Fibroblast of lung (primary cell): Measurements from ENCODE around the gene ARHGAP10. TPM values are rescaled to one million over a fixed set of nuclear protein-coding genes. Genes with fewer than 3 reads are reported as not detected.
"Not testable (repeated sequence)": the region's sequence is repeated elsewhere in the genome, so short reads cannot be mapped to it uniquely, and the experiment has no call there.

Experiments used
- DNase-seq, 2 donors: peaks; one replicate each; pipeline versions ENCODE4 v3.0.0 to v3.0.0-alpha.2; 2010; ENCODE audit warnings: low read depth in 2 of 2
- H2AFZ ChIP-seq: 2 replicates; pipeline ENCODE4 v1.5.1; 2012; ENCODE audit warnings: low read length, control low read depth, inconsistent platforms
- H3K27ac ChIP-seq: 2 replicates; pipeline ENCODE4 v1.5.1; 2011; ENCODE audit warnings: low read length, control low read depth; ENCODE audit not compliant: insufficient read depth
- H3K27me3 ChIP-seq: 2 replicates; pipeline ENCODE4 v1.5.1; 2011; ENCODE audit warnings: mild to moderate bottlenecking, low read length; ENCODE audit not compliant: control insufficient read depth, insufficient read depth
- H3K36me3 ChIP-seq: 2 replicates; pipeline ENCODE4 v1.5.1; 2011; ENCODE audit warnings: low read length; ENCODE audit not compliant: control insufficient read depth, insufficient read depth
- H3K4me1 ChIP-seq: 2 replicates; pipeline ENCODE4 v1.5.1; 2011; ENCODE audit warnings: low read length; ENCODE audit not compliant: control insufficient read depth, insufficient read depth; ENCODE audit errors: extremely low read depth
- H3K4me2 ChIP-seq: 2 replicates; pipeline ENCODE4 v1.5.1; 2011; ENCODE audit warnings: low read length, control low read depth; ENCODE audit not compliant: insufficient read depth; ENCODE audit errors: extremely low read depth
- H3K4me3 ChIP-seq, 4 experiments: fragments of 200-600 bp in 1 of 4; sonication (generic) in 1 of 4; replicated peaks in 1 of 4; 2 replicates each; pipeline ENCODE4 v1.5.1; 2011 to 2016; ENCODE audit warnings: low read length in 4 of 4, low read depth in 3 of 4, mild to moderate bottlenecking in 3 of 4, control low read depth in 2 of 4, inconsistent platforms in 1 of 4, mixed read lengths in 1 of 4; ENCODE audit not compliant: insufficient read depth in 1 of 4; ENCODE audit errors: control extremely low read depth in 1 of 4
- H3K79me2 ChIP-seq: 2 replicates; pipeline ENCODE4 v1.5.1; 2012; ENCODE audit warnings: mild to moderate bottlenecking, low read length, inconsistent platforms; ENCODE audit not compliant: control insufficient read depth, insufficient read depth
- H3K9ac ChIP-seq: 2 replicates; pipeline ENCODE4 v1.5.1; 2011; ENCODE audit warnings: mild to moderate bottlenecking, low read length, control low read depth; ENCODE audit not compliant: insufficient read depth
- H3K9me3 ChIP-seq: 2 replicates; pipeline ENCODE4 v1.5.1; 2012; ENCODE audit warnings: low read depth, low read length; ENCODE audit not compliant: control insufficient read depth, insufficient read depth
- H4K20me1 ChIP-seq: 2 replicates; pipeline ENCODE4 v1.5.1; 2011; ENCODE audit warnings: low read length; ENCODE audit not compliant: control insufficient read depth, insufficient read depth; ENCODE audit errors: extremely low read depth
- EZH2 ChIP-seq: IDR thresholded peaks from 2 replicates; pipeline ENCODE4 v1.5.1; 2012; ENCODE audit warnings: low read length, control low read depth, mild to moderate bottlenecking; ENCODE audit errors: missing control alignments
- polyA plus RNA-seq, 2 donors: library from polyadenylated mRNA; depleted of rRNA in 1 of 2; stranded (reverse) in 1 of 2; unstranded in 1 of 2; fragments of >200 nt; gene quantifications; 2 replicates each; pipeline ENCODE4 v1.2.1, GENCODE V29; 2011 to 2012; ENCODE audit warnings: missing spikeins in 1 of 2
- total RNA-seq: library from RNA; depleted of rRNA; stranded (reverse); fragments of >200 nt; gene quantifications from 2 replicates; pipeline ENCODE4 v1.2.1, GENCODE V29; 2014
- TF ChIP-seq, protein P1 (sequence below), 2 donors: IDR thresholded peaks in 1 of 2; conservative IDR thresholded peaks in 1 of 2; 1 replicate in 1 of 2; 2 replicates in 1 of 2; pipeline ENCODE4 v1.5.1; 2011 to 2012; ENCODE audit warnings: low read length in 2 of 2, control low read depth in 1 of 2, inconsistent platforms in 1 of 2, low read depth in 1 of 2, mild to moderate bottlenecking in 1 of 2

Gene ARHGAP10
- total and polyA plus RNA-seq, 2 donors (not counting 1 experiment from before 2014, with no cell fraction given), result 21.6 to 35.8 TPM

GRCh38 chr4:147880511-147880910, 148.6 kb downstream of the ARHGAP10 start:
- Histone ChIP-seq H3K79me2 (no peaks in the 10 kb centered on the region), H3K4me2 (no peak overlapping the region)
- DNase-seq, result no peak

DNA sequence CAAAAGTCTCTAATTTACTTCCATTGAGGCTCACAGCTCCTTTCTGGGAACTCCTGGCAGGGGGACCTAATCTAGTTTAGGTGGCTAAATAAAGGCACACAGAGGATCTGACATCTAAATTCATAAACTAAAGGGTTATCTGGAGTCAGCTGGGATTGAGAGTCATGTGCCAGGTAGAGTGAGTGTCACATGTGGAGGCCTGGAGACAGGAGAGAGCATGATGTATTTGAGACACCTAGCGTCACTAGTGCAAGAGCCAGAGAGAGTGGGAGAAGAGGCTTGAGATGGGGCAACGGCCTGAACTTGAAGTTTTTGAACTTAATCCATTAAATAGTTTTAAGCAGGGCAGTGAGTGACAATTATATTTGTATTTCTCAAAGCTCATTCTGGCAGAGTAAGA, 152.6 kb downstream of the ARHGAP10 start:
- Histone ChIP-seq H3K9me3 (no peaks in the 10 kb centered on the region), H4K20me1 (no peaks in the 10 kb centered on the region), H3K4me2 (no peak overlapping the region), H2AFZ (no peak overlapping the region), H3K4me1 (no peaks in the 10 kb centered on the region), H3K9ac (no peak overlapping the region), H3K27me3 (no peaks in the 10 kb centered on the region), H3K4me3 (no peak overlapping the region), H3K36me3 (no peaks in the 10 kb centered on the region), H3K79me2 (no peaks in the 10 kb centered on the region), H3K27ac (no peak overlapping the region)
- TF ChIP-seq, protein P1, sequence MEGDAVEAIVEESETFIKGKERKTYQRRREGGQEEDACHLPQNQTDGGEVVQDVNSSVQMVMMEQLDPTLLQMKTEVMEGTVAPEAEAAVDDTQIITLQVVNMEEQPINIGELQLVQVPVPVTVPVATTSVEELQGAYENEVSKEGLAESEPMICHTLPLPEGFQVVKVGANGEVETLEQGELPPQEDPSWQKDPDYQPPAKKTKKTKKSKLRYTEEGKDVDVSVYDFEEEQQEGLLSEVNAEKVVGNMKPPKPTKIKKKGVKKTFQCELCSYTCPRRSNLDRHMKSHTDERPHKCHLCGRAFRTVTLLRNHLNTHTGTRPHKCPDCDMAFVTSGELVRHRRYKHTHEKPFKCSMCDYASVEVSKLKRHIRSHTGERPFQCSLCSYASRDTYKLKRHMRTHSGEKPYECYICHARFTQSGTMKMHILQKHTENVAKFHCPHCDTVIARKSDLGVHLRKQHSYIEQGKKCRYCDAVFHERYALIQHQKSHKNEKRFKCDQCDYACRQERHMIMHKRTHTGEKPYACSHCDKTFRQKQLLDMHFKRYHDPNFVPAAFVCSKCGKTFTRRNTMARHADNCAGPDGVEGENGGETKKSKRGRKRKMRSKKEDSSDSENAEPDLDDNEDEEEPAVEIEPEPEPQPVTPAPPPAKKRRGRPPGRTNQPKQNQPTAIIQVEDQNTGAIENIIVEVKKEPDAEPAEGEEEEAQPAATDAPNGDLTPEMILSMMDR (conservative IDR thresholded peaks at IDR 0.05 in 1 of 2, IDR thresholded peaks at IDR 0.05 in 1 of 2; ENCODE audit: low read depth in 1 of 2, low read length in 2 of 2), result no peak
- TF ChIP-seq EZH2, result no peak
- no peak for DNase-seq

More at GRCh38 chr4:147880511-147880910, 148.6 kb downstream of the ARHGAP10 start:
- no peak overlapping the region for H2AFZ ChIP-seq
- H4K20me1 ChIP-seq, result no peaks in the 10 kb centered on the region
- H3K4me1 ChIP-seq, result no peaks in the 10 kb centered on the region
- H3K27ac ChIP-seq, result no peak overlapping the region
- H3K9ac ChIP-seq, result no peak overlapping the region
- H3K27me3 ChIP-seq, result no peaks in the 10 kb centered on the region
- TF ChIP-seq, protein P1 (conservative IDR thresholded peaks at IDR 0.05 in 1 of 2, IDR thresholded peaks at IDR 0.05 in 1 of 2; ENCODE audit: low read depth in 1 of 2, low read length in 2 of 2), result no peak
- no peak for TF ChIP-seq EZH2
- no peak overlapping the region for H3K4me3 ChIP-seq
- peaks cover under 1% of the 10 kb centered on the region for H3K36me3 ChIP-seq
- no peaks in the 10 kb centered on the region for H3K9me3 ChIP-seq

DNA sequence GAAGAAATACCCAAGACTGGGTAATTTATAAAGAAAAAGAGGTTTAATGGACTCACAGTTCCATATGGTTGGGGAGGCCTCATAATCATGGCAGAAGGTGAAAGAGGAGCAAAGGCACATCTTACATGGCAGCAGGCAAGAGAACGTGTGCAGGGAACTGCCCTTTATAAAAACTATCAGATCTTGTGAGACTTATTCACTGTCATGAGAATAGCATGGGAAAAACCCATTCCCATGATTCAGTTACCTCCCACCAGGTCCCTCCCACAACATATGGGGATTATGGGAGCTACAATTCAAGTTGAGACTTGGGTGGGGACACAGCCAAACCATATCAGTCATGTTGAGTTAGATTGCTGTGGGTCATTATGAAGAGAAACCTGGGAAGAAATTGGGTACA, 153.3 kb downstream of the ARHGAP10 start:
- not testable (repeated sequence) for H3K27ac ChIP-seq, H3K9me3 ChIP-seq, H3K79me2 ChIP-seq, H3K4me2 ChIP-seq, H4K20me1 ChIP-seq, H3K9ac ChIP-seq, H3K36me3 ChIP-seq, DNase-seq, H2AFZ ChIP-seq, H3K27me3 ChIP-seq, H3K4me1 ChIP-seq, H3K4me3 ChIP-seq
